AG09319 (cell line): ENCODE data around the gene IGFBP6.

Experiments used
- DNase-seq: peaks from one replicate; pipeline ENCODE4 v3.0.0-alpha.2; 2010; ENCODE audit warnings: low read depth; ENCODE audit errors: extremely low read depth
- TF ChIP-seq, protein P1 (sequence below): IDR thresholded peaks from 2 replicates; pipeline ENCODE4 v1.5.1; 2011; ENCODE audit warnings: low read depth, mild to moderate bottlenecking, inconsistent platforms, low read length, moderate library complexity

Gene IGFBP6

GRCh38 chr12:53056901-53057300, 40.6 kb upstream of the IGFBP6 start:
- no peak for DNase-seq
- TF ChIP-seq, protein P1, sequence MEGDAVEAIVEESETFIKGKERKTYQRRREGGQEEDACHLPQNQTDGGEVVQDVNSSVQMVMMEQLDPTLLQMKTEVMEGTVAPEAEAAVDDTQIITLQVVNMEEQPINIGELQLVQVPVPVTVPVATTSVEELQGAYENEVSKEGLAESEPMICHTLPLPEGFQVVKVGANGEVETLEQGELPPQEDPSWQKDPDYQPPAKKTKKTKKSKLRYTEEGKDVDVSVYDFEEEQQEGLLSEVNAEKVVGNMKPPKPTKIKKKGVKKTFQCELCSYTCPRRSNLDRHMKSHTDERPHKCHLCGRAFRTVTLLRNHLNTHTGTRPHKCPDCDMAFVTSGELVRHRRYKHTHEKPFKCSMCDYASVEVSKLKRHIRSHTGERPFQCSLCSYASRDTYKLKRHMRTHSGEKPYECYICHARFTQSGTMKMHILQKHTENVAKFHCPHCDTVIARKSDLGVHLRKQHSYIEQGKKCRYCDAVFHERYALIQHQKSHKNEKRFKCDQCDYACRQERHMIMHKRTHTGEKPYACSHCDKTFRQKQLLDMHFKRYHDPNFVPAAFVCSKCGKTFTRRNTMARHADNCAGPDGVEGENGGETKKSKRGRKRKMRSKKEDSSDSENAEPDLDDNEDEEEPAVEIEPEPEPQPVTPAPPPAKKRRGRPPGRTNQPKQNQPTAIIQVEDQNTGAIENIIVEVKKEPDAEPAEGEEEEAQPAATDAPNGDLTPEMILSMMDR, result no peak

DNA sequence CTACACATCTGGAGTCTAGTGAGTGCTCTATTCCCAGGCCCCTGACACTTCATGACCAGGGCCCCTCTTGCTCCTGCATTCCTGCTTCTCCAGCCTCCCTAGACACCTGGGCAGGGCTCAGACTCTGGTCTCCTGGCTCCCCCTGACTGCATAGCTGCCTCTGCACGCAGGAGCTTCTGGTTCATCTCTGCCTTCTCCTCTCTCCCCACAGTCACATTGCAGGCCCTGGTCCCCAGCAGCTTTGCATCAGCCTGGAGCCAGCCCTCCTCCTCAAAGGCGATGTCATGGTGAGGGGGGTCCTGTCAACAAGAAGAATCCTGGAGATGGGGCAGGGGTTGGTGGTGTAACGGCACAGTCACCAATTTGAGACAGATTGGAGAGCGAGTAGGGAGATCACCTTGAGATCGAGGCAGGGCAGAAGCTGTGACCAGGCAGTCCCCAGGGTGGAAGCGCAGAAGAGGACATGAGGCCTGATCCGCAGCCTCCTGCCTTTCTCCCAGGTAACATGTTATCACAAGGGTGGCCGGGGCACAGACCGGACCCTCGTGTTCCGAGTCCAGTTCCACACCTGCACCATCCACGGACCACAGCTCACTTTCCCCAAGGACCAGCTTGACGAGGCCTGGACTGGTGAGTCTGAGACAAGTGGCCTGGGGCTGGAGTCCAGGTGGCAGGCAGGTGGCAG, 39.5 kb upstream of the IGFBP6 start:
- TF ChIP-seq, protein P1, result no peak
- no peak for DNase-seq

DNA sequence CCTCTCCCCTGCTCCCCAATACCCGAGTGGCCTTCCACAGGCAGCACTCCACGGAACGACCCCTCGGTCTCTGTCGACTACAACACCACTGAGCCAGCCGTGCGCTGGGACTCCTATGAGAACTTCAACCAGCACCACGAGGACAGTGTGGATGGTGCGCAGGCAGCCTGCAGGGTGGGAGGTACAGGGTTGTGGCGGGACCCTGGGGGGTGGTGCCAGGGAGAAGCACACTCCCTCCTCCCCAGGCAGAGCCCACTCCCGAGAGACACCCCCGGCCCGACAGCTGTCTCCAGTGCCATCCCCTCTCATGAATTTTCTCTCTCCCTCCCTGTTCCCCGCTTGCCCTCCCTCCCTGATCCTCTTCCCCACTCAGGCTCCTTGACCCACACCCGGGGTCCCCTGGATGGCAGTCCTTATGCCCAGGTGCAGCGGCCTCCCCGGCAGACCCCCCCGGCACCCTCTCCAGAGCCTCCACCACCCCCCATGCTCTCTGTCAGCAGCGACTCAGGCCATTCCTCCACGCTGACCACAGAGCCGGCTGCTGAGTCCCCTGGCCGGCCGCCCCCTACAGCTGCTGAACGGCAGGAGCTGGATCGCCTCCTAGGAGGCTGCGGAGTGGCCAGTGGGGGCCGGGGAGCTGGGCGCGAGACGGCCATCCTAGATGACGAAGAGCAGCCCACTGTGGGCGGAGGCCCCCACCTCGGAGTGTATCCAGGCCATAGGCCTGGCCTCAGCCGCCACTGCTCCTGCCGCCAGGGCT, 38.6 kb upstream of the IGFBP6 start:
- DNase-seq, result no peak
- TF ChIP-seq, protein P1, result no peak

DNA sequence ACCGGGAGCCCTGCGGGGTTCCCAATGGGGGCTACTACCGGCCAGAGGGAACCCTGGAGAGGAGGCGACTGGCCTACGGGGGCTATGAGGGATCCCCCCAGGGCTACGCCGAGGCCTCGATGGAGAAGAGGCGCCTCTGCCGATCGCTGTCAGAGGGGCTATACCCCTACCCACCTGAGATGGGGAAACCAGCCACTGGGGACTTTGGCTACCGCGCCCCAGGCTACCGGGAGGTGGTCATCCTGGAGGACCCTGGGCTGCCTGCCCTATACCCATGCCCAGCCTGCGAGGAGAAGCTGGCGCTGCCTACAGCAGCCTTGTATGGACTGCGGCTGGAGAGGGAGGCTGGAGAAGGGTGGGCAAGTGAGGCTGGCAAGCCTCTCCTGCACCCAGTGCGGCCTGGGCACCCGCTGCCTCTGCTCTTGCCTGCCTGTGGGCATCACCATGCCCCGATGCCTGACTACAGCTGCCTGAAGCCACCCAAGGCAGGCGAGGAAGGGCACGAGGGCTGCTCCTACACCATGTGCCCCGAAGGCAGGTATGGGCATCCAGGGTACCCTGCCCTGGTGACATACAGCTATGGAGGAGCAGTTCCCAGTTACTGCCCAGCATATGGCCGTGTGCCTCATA, 37.9 kb upstream of the IGFBP6 start:
- TF ChIP-seq, protein P1, result no peak
- no peak for DNase-seq

DNA sequence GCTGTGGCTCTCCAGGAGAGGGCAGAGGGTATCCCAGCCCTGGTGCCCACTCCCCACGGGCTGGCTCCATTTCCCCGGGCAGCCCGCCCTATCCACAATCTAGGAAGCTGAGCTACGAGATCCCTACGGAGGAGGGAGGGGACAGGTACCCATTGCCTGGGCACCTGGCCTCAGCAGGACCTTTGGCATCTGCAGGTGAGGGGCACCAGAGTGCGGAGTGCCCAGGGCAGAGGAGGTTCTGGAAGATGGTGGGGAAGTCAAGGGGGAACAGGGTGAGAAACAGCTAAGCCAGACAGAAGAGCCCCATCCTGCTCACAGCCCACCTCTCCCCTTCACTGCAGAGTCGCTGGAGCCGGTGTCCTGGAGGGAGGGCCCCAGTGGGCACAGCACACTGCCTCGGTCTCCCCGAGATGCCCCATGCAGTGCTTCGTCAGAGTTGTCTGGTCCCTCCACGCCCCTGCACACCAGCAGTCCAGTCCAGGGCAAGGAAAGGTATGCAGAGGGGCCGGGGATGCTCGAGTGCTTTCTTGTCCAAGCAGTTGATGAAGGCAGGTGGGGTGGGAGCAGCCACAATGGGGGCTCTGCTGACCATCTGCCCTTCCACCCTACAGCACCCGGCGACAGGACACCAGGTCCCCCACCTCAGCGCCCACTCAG, 37.3 kb upstream of the IGFBP6 start:
- TF ChIP-seq, protein P1, result no peak
- no peak for DNase-seq

DNA sequence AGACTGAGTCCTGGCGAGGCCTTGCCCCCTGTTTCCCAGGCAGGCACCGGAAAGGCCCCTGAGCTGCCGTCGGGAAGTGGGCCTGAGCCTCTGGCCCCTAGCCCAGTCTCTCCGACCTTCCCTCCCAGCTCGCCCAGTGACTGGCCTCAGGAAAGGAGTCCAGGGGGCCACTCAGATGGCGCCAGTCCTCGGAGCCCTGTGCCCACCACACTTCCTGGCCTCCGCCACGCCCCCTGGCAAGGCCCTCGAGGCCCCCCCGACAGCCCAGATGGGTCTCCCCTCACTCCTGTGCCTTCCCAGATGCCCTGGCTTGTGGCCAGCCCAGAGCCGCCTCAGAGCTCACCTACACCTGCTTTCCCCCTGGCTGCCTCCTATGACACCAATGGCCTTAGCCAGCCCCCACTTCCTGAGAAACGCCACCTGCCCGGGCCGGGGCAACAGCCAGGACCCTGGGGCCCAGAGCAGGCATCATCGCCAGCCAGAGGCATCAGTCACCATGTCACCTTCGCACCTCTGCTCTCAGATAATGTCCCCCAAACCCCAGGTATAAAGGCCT, 36.7 kb upstream of the IGFBP6 start:
- TF ChIP-seq, protein P1, result no peak
- DNase-seq, result no peak
